Measurements from ENCODE around the gene CTXND1. TPM values are rescaled to one million over a fixed set of nuclear protein-coding genes. Genes with fewer than 3 reads are reported as not detected.

CTXND1 gene
- total and polyA plus RNA-seq, 2 of the 4 experiments (the other 2 are of a cell fraction) = not detected

GRCh38 chr15:80171787-80172186 is 80.2 kb downstream of the CTXND1 start:
- Histone ChIP-seq H4K5ac (ENCODE audit: low read depth, low read length) (no peak overlapping the region), H3K79me1 (ENCODE audit: low read depth in 1 of 2, low read length in 2 of 2) (peaks cover 0 to 18% of the 10 kb centered on the region in 2 experiments; a peak in 2 of 4 replicates), H2BK20ac (ENCODE audit: low read depth, low read length) (no peak overlapping the region), H4K91ac (ENCODE audit: insufficient read depth, low read depth, low read length) (no peak overlapping the region), H4K20me1 (ENCODE audit: insufficient read depth, low read length) (0 out of 2 replicates have a peak, but pooled peaks cover 8% of the 10 kb centered on the region), H3K56ac (ENCODE audit: extremely low read depth, insufficient read depth, low read length) (no peak overlapping the region), H3K4me2 (ENCODE audit: low read depth, low read length) (no peak overlapping the region), H2BK15ac (ENCODE audit: low read depth, low read length) (no peak overlapping the region), H4K8ac (ENCODE audit: low read depth in 2 of 2, low read length in 2 of 2) (no peak overlapping the region), H3K4me1 (ENCODE audit: control insufficient read depth, insufficient read depth, low read length) (peaks cover 12% of the 10 kb centered on the region), H2AK9ac (replicated peaks; ENCODE audit: low read depth, low read length, poor library complexity) (no peak overlapping the region), H2AK5ac (ENCODE audit: low read depth, low read length) (no peak overlapping the region), H2BK120ac (ENCODE audit: low read depth, low read length) (no peak overlapping the region), H3K18ac (ENCODE audit: low read depth, low read length) (no peak overlapping the region), H3K4me3 (ENCODE audit: insufficient read depth, low read depth, low read length) (no peak overlapping the region), H3K27me3 (ENCODE audit: control insufficient read depth, insufficient read depth, low read length) (no peaks in the 10 kb centered on the region), H2BK5ac (ENCODE audit: low read depth, low read length, poor library complexity, severe bottlenecking) (no peak overlapping the region), H3K14ac (replicated peaks; ENCODE audit: low read depth, low read length) (no peak overlapping the region), H3K9me1 (ENCODE audit: insufficient read depth, low read length) (peaks cover 14% of the 10 kb centered on the region; the same call in 1 of the 2 replicates), H3K9ac (ENCODE audit: low read depth, low read length) (no peak overlapping the region), H3K27ac (ENCODE audit: insufficient read depth, low read length) (no peak overlapping the region), H3K9me3 (ENCODE audit: control insufficient read depth, insufficient read depth, low read length) (no peaks in the 10 kb centered on the region), H3K23ac (ENCODE audit: low read depth, low read length) (no peak overlapping the region), H3K4ac (ENCODE audit: low read depth, low read length) (no peak overlapping the region), H3K36me3 (ENCODE audit: control insufficient read depth, insufficient read depth, low read length) (peaks cover 11% of the 10 kb centered on the region), H2AFZ (replicated peaks; ENCODE audit: low read length, poor library complexity) (no peak overlapping the region)
- no peak for DNase-seq
- in situ Hi-C loops (cut with MboI; ENCODE audit: low sequenced_read_pairs) = loop anchor here (10.0 kb wide), 1 partner anchor 267 kb away; no protein-coding TSS in a partner anchor
- WGBS, 2 experiments (ENCODE audit: extremely low coverage in 2 of 2, insufficient read length in 1 of 2) = 83% methylated on average over 3 of the region's 4 CpGs; no CpG with 5 or more reads in 1 of the 2 experiments
- no TSS peak for BruUV-seq (replicated peaks)
- no peak for ATAC-seq (ENCODE audit: low read depth)
- ChIA-PET CTCF (no interaction called here), POLR2A (ENCODE audit: unreplicated experiment) (no interaction called here)
- dilution Hi-C loops (cut with HindIII; ENCODE audit: low sequenced_read_pairs, unreplicated experiment) = no loop called here
- intact Hi-C loops (cut with micrococcal nuclease) = loop anchor here (2.0 to 10.0 kb wide), 5 partner anchors 99 to 791 kb away; partner anchors contain the start of gene MTHFS
- no peak for TF ChIP-seq POLR2A (IDR thresholded peaks at IDR 0.05; ENCODE audit: low read depth, low read length)
- no peak for TF ChIP-seq SMC3 (IDR thresholded peaks at IDR 0.05; ENCODE audit: low read depth, low read length)
- no peak for TF ChIP-seq CHD1 (IDR thresholded peaks at IDR 0.05; ENCODE audit: low read depth, low read length)
- TF ChIP-seq RFX5 (IDR thresholded peaks at IDR 0.05; ENCODE audit: low read depth, low read length) = no peak

Measured in IMR-90 (cell line).